Measurements from ENCODE around the gene NGFR.

Gene NGFR

DNA sequence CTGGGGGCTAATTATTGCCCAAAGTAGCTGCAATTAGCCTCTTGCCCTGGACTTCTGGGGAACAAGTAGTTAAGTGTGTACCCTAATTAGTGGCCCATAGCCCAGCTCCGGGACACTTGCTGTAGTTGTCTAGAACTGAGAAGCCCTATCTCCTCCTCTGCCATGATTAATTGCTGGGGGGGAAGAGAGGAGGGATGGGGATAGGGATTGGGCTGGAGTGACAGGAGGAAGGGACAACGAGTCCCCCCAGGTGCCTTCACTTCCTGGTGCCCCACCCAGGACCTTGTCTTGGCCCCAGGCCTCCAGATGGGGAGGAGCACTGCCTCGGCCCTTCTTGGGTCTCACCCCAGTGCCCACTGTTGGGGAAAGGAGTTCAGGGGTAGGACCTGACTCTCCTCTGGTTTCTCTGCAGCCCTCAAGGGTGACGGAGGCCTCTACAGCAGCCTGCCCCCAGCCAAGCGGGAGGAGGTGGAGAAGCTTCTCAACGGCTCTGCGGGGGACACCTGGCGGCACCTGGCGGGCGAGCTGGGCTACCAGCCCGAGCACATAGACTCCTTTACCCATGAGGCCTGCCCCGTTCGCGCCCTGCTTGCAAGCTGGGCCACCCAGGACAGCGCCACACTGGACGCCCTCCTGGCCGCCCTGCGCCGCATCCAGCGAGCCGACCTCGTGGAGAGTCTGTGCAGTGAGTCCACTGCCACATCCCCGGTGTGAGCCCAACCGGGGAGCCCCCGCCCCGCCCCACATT lies 17.4 kb downstream of the NGFR start:
- no peak overlapping the region for H3K4me3 ChIP-seq (ENCODE audit: low read depth, low read length)
- TF ChIP-seq, protein P1, sequence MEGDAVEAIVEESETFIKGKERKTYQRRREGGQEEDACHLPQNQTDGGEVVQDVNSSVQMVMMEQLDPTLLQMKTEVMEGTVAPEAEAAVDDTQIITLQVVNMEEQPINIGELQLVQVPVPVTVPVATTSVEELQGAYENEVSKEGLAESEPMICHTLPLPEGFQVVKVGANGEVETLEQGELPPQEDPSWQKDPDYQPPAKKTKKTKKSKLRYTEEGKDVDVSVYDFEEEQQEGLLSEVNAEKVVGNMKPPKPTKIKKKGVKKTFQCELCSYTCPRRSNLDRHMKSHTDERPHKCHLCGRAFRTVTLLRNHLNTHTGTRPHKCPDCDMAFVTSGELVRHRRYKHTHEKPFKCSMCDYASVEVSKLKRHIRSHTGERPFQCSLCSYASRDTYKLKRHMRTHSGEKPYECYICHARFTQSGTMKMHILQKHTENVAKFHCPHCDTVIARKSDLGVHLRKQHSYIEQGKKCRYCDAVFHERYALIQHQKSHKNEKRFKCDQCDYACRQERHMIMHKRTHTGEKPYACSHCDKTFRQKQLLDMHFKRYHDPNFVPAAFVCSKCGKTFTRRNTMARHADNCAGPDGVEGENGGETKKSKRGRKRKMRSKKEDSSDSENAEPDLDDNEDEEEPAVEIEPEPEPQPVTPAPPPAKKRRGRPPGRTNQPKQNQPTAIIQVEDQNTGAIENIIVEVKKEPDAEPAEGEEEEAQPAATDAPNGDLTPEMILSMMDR (IDR thresholded peaks at IDR 0.05; ENCODE audit: low read depth, low read length, missing control alignments), result no peak
- in situ Hi-C loops (cut with HindIII; ENCODE audit: low sequenced_read_pairs), result loop anchor here (25.0 kb wide), 1 partner anchor 475 kb away; the partner anchor contains the start of gene DLX3
- DNase-seq (ENCODE audit: low read depth), result no peak

DNA sequence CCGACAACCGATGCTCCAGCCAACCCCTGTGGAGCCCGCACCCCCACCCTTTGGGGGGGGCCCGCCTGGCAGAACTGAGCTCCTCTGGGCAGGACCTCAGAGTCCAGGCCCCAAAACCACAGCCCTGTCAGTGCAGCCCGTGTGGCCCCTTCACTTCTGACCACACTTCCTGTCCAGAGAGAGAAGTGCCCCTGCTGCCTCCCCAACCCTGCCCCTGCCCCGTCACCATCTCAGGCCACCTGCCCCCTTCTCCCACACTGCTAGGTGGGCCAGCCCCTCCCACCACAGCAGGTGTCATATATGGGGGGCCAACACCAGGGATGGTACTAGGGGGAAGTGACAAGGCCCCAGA lies 17.9 kb downstream of the NGFR start:
- TF ChIP-seq, protein P1 (IDR thresholded peaks at IDR 0.05; ENCODE audit: low read depth, low read length, missing control alignments), result no peak
- in situ Hi-C loops (cut with HindIII; ENCODE audit: low sequenced_read_pairs), result loop anchor here (25.0 kb wide), 1 partner anchor 474 kb away; the partner anchor contains the start of gene DLX3
- no peak overlapping the region for H3K4me3 ChIP-seq (ENCODE audit: low read depth, low read length)
- DNase-seq (ENCODE audit: low read depth), result no peak

DNA sequence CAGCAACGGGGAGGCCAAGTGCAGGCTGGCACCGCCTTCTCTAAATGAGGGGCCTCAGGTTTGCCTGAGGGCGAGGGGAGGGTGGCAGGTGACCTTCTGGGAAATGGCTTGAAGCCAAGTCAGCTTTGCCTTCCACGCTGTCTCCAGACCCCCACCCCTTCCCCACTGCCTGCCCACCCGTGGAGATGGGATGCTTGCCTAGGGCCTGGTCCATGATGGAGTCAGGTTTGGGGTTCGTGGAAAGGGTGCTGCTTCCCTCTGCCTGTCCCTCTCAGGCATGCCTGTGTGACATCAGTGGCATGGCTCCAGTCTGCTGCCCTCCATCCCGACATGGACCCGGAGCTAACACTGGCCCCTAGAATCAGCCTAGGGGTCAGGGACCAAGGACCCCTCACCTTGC lies 18.5 kb downstream of the NGFR start:
- no peak for DNase-seq (ENCODE audit: low read depth)
- in situ Hi-C loops (cut with HindIII; ENCODE audit: low sequenced_read_pairs), result loop anchor here (25.0 kb wide), 1 partner anchor 474 kb away; the partner anchor contains the start of gene DLX3
- TF ChIP-seq, protein P1 (IDR thresholded peaks at IDR 0.05; ENCODE audit: low read depth, low read length, missing control alignments), result no peak
- no peak overlapping the region for H3K4me3 ChIP-seq (ENCODE audit: low read depth, low read length)

DNA sequence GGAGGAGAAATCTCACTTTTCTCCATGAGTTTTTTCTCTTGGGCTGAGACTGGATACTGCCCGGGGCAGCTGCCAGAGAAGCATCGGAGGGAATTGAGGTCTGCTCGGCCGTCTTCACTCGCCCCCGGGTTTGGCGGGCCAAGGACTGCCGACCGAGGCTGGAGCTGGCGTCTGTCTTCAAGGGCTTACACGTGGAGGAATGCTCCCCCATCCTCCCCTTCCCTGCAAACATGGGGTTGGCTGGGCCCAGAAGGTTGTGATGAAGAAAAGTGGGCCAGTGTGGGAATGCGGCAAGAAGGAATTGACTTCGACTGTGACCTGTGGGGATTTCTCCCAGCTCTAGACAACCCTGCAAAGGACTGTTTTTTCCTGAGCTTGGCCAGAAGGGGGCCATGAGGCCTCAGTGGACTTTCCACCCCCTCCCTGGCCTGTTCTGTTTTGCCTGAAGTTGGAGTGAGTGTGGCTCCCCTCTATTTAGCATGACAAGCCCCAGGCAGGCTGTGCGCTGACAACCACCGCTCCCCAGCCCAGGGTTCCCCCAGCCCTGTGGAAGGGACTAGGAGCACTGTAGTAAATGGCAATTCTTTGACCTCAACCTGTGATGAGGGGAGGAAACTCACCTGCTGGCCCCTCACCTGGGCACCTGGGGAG lies 19.1 kb downstream of the NGFR start:
- TF ChIP-seq, protein P1 (IDR thresholded peaks at IDR 0.05; ENCODE audit: low read depth, low read length, missing control alignments), result peak; percentile 52
- in situ Hi-C loops (cut with HindIII; ENCODE audit: low sequenced_read_pairs), result loop anchor here (25.0 kb wide), 1 partner anchor 473 kb away; the partner anchor contains the start of gene DLX3
- no peak overlapping the region for H3K4me3 ChIP-seq (ENCODE audit: low read depth, low read length)
- no peak for DNase-seq (ENCODE audit: low read depth)

DNA sequence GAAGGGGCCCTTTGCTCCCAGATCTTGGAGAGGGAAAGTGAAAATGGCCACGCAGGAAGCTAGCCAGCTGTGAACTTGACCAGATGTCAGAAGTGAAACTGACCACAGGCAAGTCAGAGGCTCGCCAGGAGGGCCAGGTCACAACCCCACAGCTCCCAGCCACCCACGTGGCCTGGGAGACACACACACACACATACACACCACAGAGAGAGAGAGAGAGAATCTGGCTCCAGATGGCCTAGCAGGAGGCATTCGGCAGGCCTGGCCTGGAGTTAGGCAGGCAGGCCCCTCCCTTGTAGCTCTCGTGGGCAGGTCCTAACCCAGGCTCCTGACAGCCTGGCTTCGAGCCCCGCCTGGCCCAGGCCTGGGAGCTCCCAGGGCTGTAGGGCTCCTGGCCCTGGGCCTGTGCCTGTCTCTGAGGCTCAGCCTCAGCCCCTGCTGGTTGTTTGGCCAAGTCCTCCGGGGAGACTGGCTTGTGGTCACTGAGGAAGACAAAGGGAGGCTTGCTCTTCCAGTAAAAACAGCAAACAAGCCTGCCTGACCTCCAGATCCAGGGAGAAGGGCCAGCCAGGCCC lies 20.2 kb downstream of the NGFR start:
- in situ Hi-C loops (cut with HindIII; ENCODE audit: low sequenced_read_pairs), result loop anchor here (25.0 kb wide), 1 partner anchor 472 kb away; the partner anchor contains the start of gene DLX3
- no peak overlapping the region for H3K4me3 ChIP-seq (ENCODE audit: low read depth, low read length)
- TF ChIP-seq, protein P1 (IDR thresholded peaks at IDR 0.05; ENCODE audit: low read depth, low read length, missing control alignments), result peak; percentile 32
- DNase-seq (ENCODE audit: low read depth), result peak; percentile 98

DNA sequence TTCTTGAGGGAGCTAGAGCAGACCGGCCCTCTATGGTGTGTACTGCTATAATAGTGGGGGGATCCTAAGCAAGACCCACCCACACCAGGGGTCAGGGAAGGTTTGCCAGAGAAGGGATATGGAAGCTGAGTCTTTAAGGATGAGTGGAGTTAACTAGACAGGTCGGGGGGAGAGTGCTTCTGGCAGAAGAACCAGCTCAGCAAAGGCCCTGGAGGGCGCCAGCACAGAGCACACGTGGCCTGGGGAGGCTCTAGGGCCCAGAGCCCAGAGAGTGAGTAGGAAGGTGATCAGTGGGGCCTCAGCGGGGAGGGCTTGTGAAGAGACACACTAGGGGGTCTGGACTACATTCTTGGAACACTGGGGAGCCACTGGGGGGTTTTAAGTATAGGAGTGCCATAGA lies 21.1 kb downstream of the NGFR start:
- in situ Hi-C loops (cut with HindIII; ENCODE audit: low sequenced_read_pairs), result loop anchor here (25.0 kb wide), 1 partner anchor 471 kb away; the partner anchor contains the start of gene DLX3
- H3K4me3 ChIP-seq (ENCODE audit: low read depth, low read length), result no peak overlapping the region
- TF ChIP-seq, protein P1 (IDR thresholded peaks at IDR 0.05; ENCODE audit: low read depth, low read length, missing control alignments), result no peak
- no peak for DNase-seq (ENCODE audit: low read depth)
